HG03196 (cell line): ENCODE results near the gene PDP2.
A peak's percentile ranks its signal among the peaks of the same experiment; 100 is the strongest.

Source experiments
- ATAC-seq: cut with Tn5 transposase; IDR thresholded peaks from one replicate; pipeline ENCODE4 v1.9.1; 2021; ENCODE audit not compliant: unreplicated experiment

The PDP2 gene

GRCh38 chr16:66918803-66919568 is 38.7 kb downstream of the PDP2 start, which contains the start of gene CDH16:
Gene CDH16 (minus strand): TSS chr16:66918885. CDS start chr16:66918065, 820 bp downstream.
- no peak for ATAC-seq

GRCh38 chr16:66919569-66920298 is 39.4 kb downstream of the PDP2 start:
- no peak for ATAC-seq

GRCh38 chr16:66920299-66920590 is 39.9 kb downstream of the PDP2 start:
- no peak for ATAC-seq

GRCh38 chr16:66920924-66921680 is 40.8 kb downstream of the PDP2 start:
- no peak for ATAC-seq

GRCh38 chr16:66921729-66922450 is 41.6 kb downstream of the PDP2 start:
- ATAC-seq: no peak

GRCh38 chr16:66923247-66923731 is 43.0 kb downstream of the PDP2 start:
- no peak for ATAC-seq

GRCh38 chr16:66923866-66924265 is 43.6 kb downstream of the PDP2 start:
- no peak for ATAC-seq

GRCh38 chr16:66924527-66925321 is 44.4 kb downstream of the PDP2 start:
- ATAC-seq: no peak

- no peak for ATAC-seq
Measured at GRCh38 chr16:66925322-66925840, 45.1 kb downstream of the PDP2 start, which contains the start of gene RRAD. Gene RRAD (minus strand): TSS chr16:66925535. CDS start chr16:66925179, 356 bp downstream.

- no peak for ATAC-seq
Measured at GRCh38 chr16:66926171-66926947, 46.0 kb downstream of the PDP2 start.

GRCh38 chr16:66926961-66927436 is 46.7 kb downstream of the PDP2 start:
- no peak for ATAC-seq

- ATAC-seq: no peak
Measured at GRCh38 chr16:66927918-66928649, 47.8 kb downstream of the PDP2 start.

- no peak for ATAC-seq
Measured at GRCh38 chr16:66928702-66929388, 48.5 kb downstream of the PDP2 start.

- ATAC-seq: no peak
Measured at GRCh38 chr16:66930189-66930588, 49.9 kb downstream of the PDP2 start.

- ATAC-seq: no peak
Measured at GRCh38 chr16:66931665-66932064, 51.4 kb downstream of the PDP2 start.

- no peak for ATAC-seq
Measured at GRCh38 chr16:66932076-66932475, 51.8 kb downstream of the PDP2 start.

GRCh38 chr16:66933776-66934137 is 53.4 kb downstream of the PDP2 start:
- peak; percentile 9 for ATAC-seq
